CD8-positive, alpha-beta memory T cell (primary cell): ENCODE measurements around the gene NLRC4. TPM values are rescaled to one million over a fixed set of nuclear protein-coding genes. Genes with fewer than 3 reads are reported as not detected.

Source experiments
- CTCF ChIA-PET: fragments of 350-600 bp; sonication (Branson Sonifier 250); formaldehyde crosslinking; loops from one replicate; lab custom pipeline; 2021; ENCODE audit warnings: antibody characterized with exemption; lab: Charles Lee
- POLR2A ChIA-PET: fragments of 350-600 bp; sonication (Branson Sonifier 250); formaldehyde crosslinking; loops from one replicate; lab custom pipeline; 2021; ENCODE audit warnings: antibody characterized with exemption; lab: Charles Lee
- DNase-seq, 5 donors: peaks; one replicate each; pipeline versions ENCODE4 v3.0.0 to v3.0.0-alpha.2; 2020 to 2022; ENCODE audit warnings: mixed read lengths in 1 of 5
- H3K27ac ChIP-seq: one replicate; pipeline ENCODE4 v1.7.0; 2013; ENCODE audit warnings: low read depth, mild to moderate bottlenecking, low read length, moderate library complexity
- H3K27me3 ChIP-seq: 2 replicates; pipeline ENCODE4 v1.7.0; 2013; ENCODE audit warnings: low read length, mild to moderate bottlenecking; ENCODE audit not compliant: insufficient read depth, poor library complexity, severe bottlenecking
- H3K36me3 ChIP-seq: 2 replicates; pipeline ENCODE4 v1.7.0; 2013; ENCODE audit warnings: mild to moderate bottlenecking, low read length, moderate library complexity; ENCODE audit not compliant: insufficient read depth
- H3K4me1 ChIP-seq: 2 replicates; pipeline ENCODE4 v1.7.0; 2013; ENCODE audit warnings: mild to moderate bottlenecking, low read length, moderate library complexity; ENCODE audit not compliant: insufficient read depth
- H3K4me3 ChIP-seq: 2 replicates; pipeline ENCODE4 v1.7.0; 2013; ENCODE audit warnings: mild to moderate bottlenecking, low read length
- H3K9me3 ChIP-seq: 2 replicates; pipeline ENCODE4 v1.7.0; 2013; ENCODE audit warnings: mild to moderate bottlenecking, low read length
- H3K27ac Mint-ChIP-seq, 8 donors: one replicate each; pipeline ENCODE4 v1.8.0; 2020 to 2021; ENCODE audit warnings: mixed read lengths in 8 of 8, mild to moderate bottlenecking in 6 of 8, inconsistent platforms in 3 of 8, moderate library complexity in 3 of 8
- H3K27me3 Mint-ChIP-seq, 2 donors: one replicate each; pipeline ENCODE4 v1.8.0; 2020 to 2021; ENCODE audit warnings: mixed read lengths in 2 of 2, mild to moderate bottlenecking in 1 of 2, moderate library complexity in 1 of 2
- H3K36me3 Mint-ChIP-seq, 3 donors: one replicate each; pipeline ENCODE4 v1.8.0; 2020 to 2021; ENCODE audit warnings: mixed read lengths in 3 of 3, inconsistent platforms in 1 of 3, mild to moderate bottlenecking in 1 of 3
- H3K4me1 Mint-ChIP-seq, 3 donors: one replicate each; pipeline ENCODE4 v1.8.0; 2020 to 2021; ENCODE audit warnings: mixed read lengths in 3 of 3, inconsistent platforms in 1 of 3, mild to moderate bottlenecking in 1 of 3
- H3K4me3 Mint-ChIP-seq, 7 donors: one replicate each; pipeline ENCODE4 v1.8.0; 2020 to 2021; ENCODE audit warnings: mixed read lengths in 7 of 7, mild to moderate bottlenecking in 6 of 7, moderate library complexity in 4 of 7, inconsistent platforms in 2 of 7
- H3K9me3 Mint-ChIP-seq, 5 donors: one replicate each; pipeline ENCODE4 v1.8.0; 2020 to 2022; ENCODE audit warnings: mixed read lengths in 5 of 5, mild to moderate bottlenecking in 3 of 5, moderate library complexity in 2 of 5, inconsistent platforms in 1 of 5
- polyA plus RNA-seq: library from polyadenylated mRNA; unstranded; fragments of 300-500 nt; fragmentation: Illumina TruSeq; gene quantifications from one replicate; pipeline ENCODE4 v1.2.3, GENCODE V29; 2021
- total RNA-seq, 2 experiments: library from RNA; stranded (reverse); gene quantifications; one replicate each; pipeline ENCODE4 v1.2.3, GENCODE V29; 2021

Gene NLRC4
- total and polyA plus RNA-seq, 3 experiments from 2014 or later = 0.07 to 0.16 TPM; not detected in 1

- Histone ChIP-seq H3K36me3 (no peaks in the 10 kb centered on the region), H3K4me3 (no peak overlapping the region), H3K27ac (no peak overlapping the region), H3K9me3 (no peaks in the 10 kb centered on the region), H3K4me1 (no peaks in the 10 kb centered on the region), H3K27me3 (no peaks in the 10 kb centered on the region)
- Mint-ChIP-seq H3K36me3 (no peaks in the 10 kb centered on the region), H3K27me3 (peaks cover 6 to 21% of the 10 kb centered on the region in 2 donors), H3K9me3 (peaks cover 0 to 2% (median 0%) of the 10 kb centered on the region in 5 donors), H3K4me3 (no peak overlapping the region), H3K27ac (no peak overlapping the region), H3K4me1 (peaks cover 0 to 6% (median 2%) of the 10 kb centered on the region in 3 donors)
- POLR2A ChIA-PET = no interaction called here
- CTCF ChIA-PET = interaction anchor here (1.7 kb wide), 1 partner anchor 23 kb away, joined by 3 read pairs; no protein-coding TSS in a partner anchor
- no peak for DNase-seq
These were observed 2.6 kb downstream of the NLRC4 start for GRCh38 chr2:32262105-32262504.

- Histone ChIP-seq H3K4me3 (no peak overlapping the region), H3K36me3 (no peaks in the 10 kb centered on the region), H3K9me3 (no peaks in the 10 kb centered on the region), H3K27ac (no peak overlapping the region), H3K27me3 (no peaks in the 10 kb centered on the region), H3K4me1 (no peaks in the 10 kb centered on the region)
- CTCF ChIA-PET = no interaction called here
- H3K4me3 Mint-ChIP-seq = no peak overlapping the region
- no peak for DNase-seq
- POLR2A ChIA-PET = interaction anchor here (0.5 kb wide), 1 partner anchor 24 kb away, joined by 3 read pairs; no protein-coding TSS in a partner anchor
- no peak overlapping the region for H3K27ac Mint-ChIP-seq
- H3K9me3 Mint-ChIP-seq = peaks cover 0 to 2% (median 0%) of the 10 kb centered on the region in 5 donors
- H3K4me1 Mint-ChIP-seq = peaks cover 0 to 6% (median 2%) of the 10 kb centered on the region in 3 donors
- H3K27me3 Mint-ChIP-seq = peaks cover 5 to 24% of the 10 kb centered on the region in 2 donors
- H3K36me3 Mint-ChIP-seq = no peaks in the 10 kb centered on the region
These were observed 4.3 kb downstream of the NLRC4 start for GRCh38 chr2:32260376-32260775.

- Mint-ChIP-seq H3K4me3 (no peak overlapping the region), H3K4me1 (no peaks in the 10 kb centered on the region), H3K27me3 (peaks cover 4 to 24% of the 10 kb centered on the region in 2 donors), H3K27ac (no peak overlapping the region), H3K9me3 (peaks cover 0 to 2% (median 0%) of the 10 kb centered on the region in 5 donors), H3K36me3 (no peaks in the 10 kb centered on the region)
- H3K27me3 ChIP-seq = no peaks in the 10 kb centered on the region
- H3K4me3 ChIP-seq = no peak overlapping the region
- DNase-seq = no peak
- POLR2A ChIA-PET = no interaction called here
- H3K27ac ChIP-seq = no peak overlapping the region
- no peaks in the 10 kb centered on the region for H3K36me3 ChIP-seq
- H3K4me1 ChIP-seq = no peaks in the 10 kb centered on the region
- no peaks in the 10 kb centered on the region for H3K9me3 ChIP-seq
- CTCF ChIA-PET = no interaction called here
These were observed 6.4 kb downstream of the NLRC4 start for GRCh38 chr2:32258242-32258641.

GRCh38 chr2:32250290-32250689, 14.4 kb downstream of the NLRC4 start:
- ChIA-PET CTCF (no interaction called here), POLR2A (no interaction called here)
- H3K27me3 Mint-ChIP-seq = peaks cover 0 to 2% of the 10 kb centered on the region in 2 donors
- DNase-seq = no peak
- H3K4me1 Mint-ChIP-seq = no peaks in the 10 kb centered on the region
- H3K36me3 Mint-ChIP-seq = no peaks in the 10 kb centered on the region
- H3K27ac Mint-ChIP-seq = no peak overlapping the region
- no peaks in the 10 kb centered on the region for H3K9me3 ChIP-seq
- no peaks in the 10 kb centered on the region for H3K27me3 ChIP-seq
- no peak overlapping the region for H3K4me3 ChIP-seq
- H3K27ac ChIP-seq = no peak overlapping the region
- no peaks in the 10 kb centered on the region for H3K9me3 Mint-ChIP-seq
- H3K4me3 Mint-ChIP-seq = no peak overlapping the region
- no peaks in the 10 kb centered on the region for H3K36me3 ChIP-seq
- H3K4me1 ChIP-seq = no peaks in the 10 kb centered on the region

- no peaks in the 10 kb centered on the region for H3K9me3 Mint-ChIP-seq
- no peaks in the 10 kb centered on the region for H3K36me3 Mint-ChIP-seq
- H3K4me1 Mint-ChIP-seq = no peaks in the 10 kb centered on the region
- H3K27me3 Mint-ChIP-seq = peaks cover 0 to 2% of the 10 kb centered on the region in 2 donors
- no peaks in the 10 kb centered on the region for H3K36me3 ChIP-seq
- DNase-seq = no peak
- no peaks in the 10 kb centered on the region for H3K4me1 ChIP-seq
- no peak overlapping the region for H3K27ac Mint-ChIP-seq
- no peaks in the 10 kb centered on the region for H3K9me3 ChIP-seq
- ChIA-PET CTCF (no interaction called here), POLR2A (no interaction called here)
- no peak overlapping the region for H3K4me3 Mint-ChIP-seq
- H3K4me3 ChIP-seq = no peak overlapping the region
- no peaks in the 10 kb centered on the region for H3K27me3 ChIP-seq
- H3K27ac ChIP-seq = no peak overlapping the region
These were observed 14.9 kb downstream of the NLRC4 start for GRCh38 chr2:32249731-32250236.

GRCh38 chr2:32248299-32248698, 16.4 kb downstream of the NLRC4 start:
- Histone ChIP-seq H3K4me3 (no peak overlapping the region), H3K27ac (no peak overlapping the region), H3K9me3 (no peaks in the 10 kb centered on the region), H3K4me1 (no peaks in the 10 kb centered on the region), H3K36me3 (no peaks in the 10 kb centered on the region), H3K27me3 (no peaks in the 10 kb centered on the region)
- Mint-ChIP-seq H3K4me1 (no peaks in the 10 kb centered on the region), H3K36me3 (no peaks in the 10 kb centered on the region), H3K4me3 (no peak overlapping the region), H3K9me3 (no peaks in the 10 kb centered on the region), H3K27me3 (peaks cover 0 to 2% of the 10 kb centered on the region in 2 donors), H3K27ac (no peak overlapping the region)
- ChIA-PET POLR2A (no interaction called here), CTCF (no interaction called here)
- no peak for DNase-seq

- Histone ChIP-seq H3K9me3 (no peaks in the 10 kb centered on the region), H3K27me3 (no peaks in the 10 kb centered on the region), H3K4me1 (no peaks in the 10 kb centered on the region), H3K36me3 (no peaks in the 10 kb centered on the region), H3K4me3 (no peak overlapping the region), H3K27ac (no peak overlapping the region)
- DNase-seq = no peak
- H3K4me3 Mint-ChIP-seq = no peak overlapping the region
- ChIA-PET POLR2A (interaction anchor here (0.6 kb wide), 1 partner anchor 305 kb away, joined by 3 read pairs; no protein-coding TSS in a partner anchor), CTCF (no interaction called here)
- no peak overlapping the region for H3K27ac Mint-ChIP-seq
- peaks cover 0 to 2% of the 10 kb centered on the region in 2 donors for H3K27me3 Mint-ChIP-seq
- H3K36me3 Mint-ChIP-seq = no peaks in the 10 kb centered on the region
- H3K9me3 Mint-ChIP-seq = no peaks in the 10 kb centered on the region
- H3K4me1 Mint-ChIP-seq = no peaks in the 10 kb centered on the region
These were observed 17.8 kb downstream of the NLRC4 start for GRCh38 chr2:32246911-32247310.

- Mint-ChIP-seq H3K27me3 (peaks cover 0 to 2% of the 10 kb centered on the region in 2 donors), H3K4me1 (no peaks in the 10 kb centered on the region), H3K36me3 (peaks cover 0 to 16% (median 6%) of the 10 kb centered on the region in 3 donors), H3K9me3 (no peaks in the 10 kb centered on the region), H3K4me3 (no peak overlapping the region), H3K27ac (no peak overlapping the region)
- no peaks in the 10 kb centered on the region for H3K4me1 ChIP-seq
- DNase-seq = no peak
- H3K27me3 ChIP-seq = no peaks in the 10 kb centered on the region
- H3K4me3 ChIP-seq = no peak overlapping the region
- H3K9me3 ChIP-seq = no peaks in the 10 kb centered on the region
- CTCF ChIA-PET = no interaction called here
- POLR2A ChIA-PET = no interaction called here
- no peak overlapping the region for H3K27ac ChIP-seq
- no peaks in the 10 kb centered on the region for H3K36me3 ChIP-seq
These were observed 22.4 kb downstream of the NLRC4 start for GRCh38 chr2:32242331-32242730.
